ENCODE results near the gene MLLT3. TPM values are rescaled to one million over a fixed set of nuclear protein-coding genes. Genes with fewer than 3 reads are reported as not detected.
A peak's percentile ranks its signal among the peaks of the same experiment; 100 is the strongest.

The MLLT3 gene
- total RNA-seq, 1 experiment from 2014 or later, result 24.4 TPM

DNA sequence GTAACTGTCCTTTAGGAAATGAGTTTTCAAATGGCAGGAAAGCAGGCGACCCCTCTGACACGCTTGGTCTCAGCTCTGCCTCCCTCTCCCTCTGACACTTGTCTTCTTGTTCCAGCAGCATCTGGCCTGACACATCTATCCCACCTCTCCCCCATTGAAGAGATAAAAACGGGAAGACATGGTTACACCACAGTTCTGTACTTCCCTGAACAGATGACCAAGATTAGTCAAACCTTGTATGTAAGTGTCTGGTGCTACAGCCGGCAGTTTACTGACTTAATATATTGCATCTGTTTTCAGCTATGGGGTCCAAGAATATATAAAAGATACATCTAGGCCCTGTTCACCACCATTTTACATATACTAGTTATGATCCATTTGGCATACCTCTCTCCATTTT lies 29.6 kb upstream of the MLLT3 start:
- no peaks in the 10 kb centered on the region for H3K36me3 Mint-ChIP-seq (ENCODE audit: insufficient read depth, unreplicated experiment)
- CTCF ChIA-PET, result no interaction called here
- no peak overlapping the region for H3K27ac Mint-ChIP-seq (ENCODE audit: unreplicated experiment)

DNA sequence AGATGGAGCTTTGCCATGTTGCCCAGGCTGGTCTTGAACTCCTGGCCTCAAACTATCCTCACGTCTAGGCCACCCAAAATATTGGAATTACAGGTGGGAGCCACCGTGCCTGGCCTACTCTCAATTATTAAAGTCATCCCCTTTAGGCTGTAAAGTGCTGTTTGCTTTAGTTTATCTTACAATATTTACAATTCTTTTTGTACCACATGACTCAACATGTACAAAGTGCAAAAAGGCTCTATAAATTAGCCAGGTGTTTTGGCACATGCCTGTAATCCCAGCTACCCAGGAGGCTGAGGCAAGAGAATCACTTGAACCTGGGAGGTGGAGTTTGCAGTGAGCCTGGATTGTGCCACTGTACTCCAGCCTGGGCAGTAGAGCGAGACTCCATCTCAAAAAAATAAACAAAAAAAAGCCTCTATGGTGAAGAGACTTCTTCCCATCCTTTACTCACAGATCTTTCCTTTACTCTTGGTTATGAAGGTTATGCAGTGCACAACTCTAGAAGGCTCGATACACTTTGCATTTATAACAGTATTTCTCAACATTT lies 28.5 kb upstream of the MLLT3 start:
- BruUV-seq (replicated peaks), result no TSS peak
- DNase-seq, result peak; percentile 23 to 27
- H3K27me3 Mint-ChIP-seq (ENCODE audit: insufficient read depth, unreplicated experiment), result no peaks in the 10 kb centered on the region
- ChIA-PET POLR2A (no interaction called here), CTCF (no interaction called here)
- no peak overlapping the region for H3K27ac Mint-ChIP-seq (ENCODE audit: unreplicated experiment)
- H3K27me3 ChIP-seq (replicated peaks; ENCODE audit: control insufficient read depth, insufficient read depth, low read length), result no peaks in the 10 kb centered on the region
- H3K9me3 ChIP-seq, result no peaks in the 10 kb centered on the region
- H3K36me3 Mint-ChIP-seq (ENCODE audit: insufficient read depth, unreplicated experiment), result no peaks in the 10 kb centered on the region
- H3K9me3 Mint-ChIP-seq (ENCODE audit: unreplicated experiment), result no peaks in the 10 kb centered on the region
- H3K4me1 ChIP-seq, result peaks cover 7% of the 10 kb centered on the region
- intact Hi-C loops (cut with micrococcal nuclease; ENCODE audit: unreplicated experiment), result loop anchor here (2.0 kb wide), 1 partner anchor 34 kb away; the partner anchor contains the start of gene FOCAD
- TF ChIP-seq, protein P1, sequence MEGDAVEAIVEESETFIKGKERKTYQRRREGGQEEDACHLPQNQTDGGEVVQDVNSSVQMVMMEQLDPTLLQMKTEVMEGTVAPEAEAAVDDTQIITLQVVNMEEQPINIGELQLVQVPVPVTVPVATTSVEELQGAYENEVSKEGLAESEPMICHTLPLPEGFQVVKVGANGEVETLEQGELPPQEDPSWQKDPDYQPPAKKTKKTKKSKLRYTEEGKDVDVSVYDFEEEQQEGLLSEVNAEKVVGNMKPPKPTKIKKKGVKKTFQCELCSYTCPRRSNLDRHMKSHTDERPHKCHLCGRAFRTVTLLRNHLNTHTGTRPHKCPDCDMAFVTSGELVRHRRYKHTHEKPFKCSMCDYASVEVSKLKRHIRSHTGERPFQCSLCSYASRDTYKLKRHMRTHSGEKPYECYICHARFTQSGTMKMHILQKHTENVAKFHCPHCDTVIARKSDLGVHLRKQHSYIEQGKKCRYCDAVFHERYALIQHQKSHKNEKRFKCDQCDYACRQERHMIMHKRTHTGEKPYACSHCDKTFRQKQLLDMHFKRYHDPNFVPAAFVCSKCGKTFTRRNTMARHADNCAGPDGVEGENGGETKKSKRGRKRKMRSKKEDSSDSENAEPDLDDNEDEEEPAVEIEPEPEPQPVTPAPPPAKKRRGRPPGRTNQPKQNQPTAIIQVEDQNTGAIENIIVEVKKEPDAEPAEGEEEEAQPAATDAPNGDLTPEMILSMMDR (IDR thresholded peaks at IDR 0.05; ENCODE audit: insufficient read depth in 1 of 2, low read depth in 1 of 2, low read length in 1 of 2, severe bottlenecking in 1 of 2, unreplicated experiment in 1 of 2), result no peak
- no peaks in the 10 kb centered on the region for H3K36me3 ChIP-seq (ENCODE audit: control insufficient read depth, insufficient read depth, low read length)
- no peak overlapping the region for H3K4me3 Mint-ChIP-seq (ENCODE audit: unreplicated experiment)
- peaks cover 7% of the 10 kb centered on the region for H3K4me1 Mint-ChIP-seq (ENCODE audit: low read depth, unreplicated experiment)
- H3K4me3 ChIP-seq (ENCODE audit: low read depth, low read length), result no peak overlapping the region

More for the DNA sequence above, 29.6 kb upstream of the MLLT3 start:
- peaks cover 7% of the 10 kb centered on the region for H3K4me1 ChIP-seq
- H3K9me3 ChIP-seq, result no peaks in the 10 kb centered on the region
- H3K27me3 ChIP-seq (replicated peaks; ENCODE audit: control insufficient read depth, insufficient read depth, low read length), result no peaks in the 10 kb centered on the region
- no TSS peak for BruUV-seq (replicated peaks)
- Mint-ChIP-seq H3K27me3 (ENCODE audit: insufficient read depth, unreplicated experiment) (no peaks in the 10 kb centered on the region), H3K4me3 (ENCODE audit: unreplicated experiment) (no peak overlapping the region), H3K4me1 (ENCODE audit: low read depth, unreplicated experiment) (peaks cover 7% of the 10 kb centered on the region), H3K9me3 (ENCODE audit: unreplicated experiment) (no peaks in the 10 kb centered on the region)
- intact Hi-C loops (cut with micrococcal nuclease; ENCODE audit: unreplicated experiment), result loop anchor here (2.0 kb wide), 1 partner anchor 33 kb away; the partner anchor contains the start of gene FOCAD
- no peaks in the 10 kb centered on the region for H3K36me3 ChIP-seq (ENCODE audit: control insufficient read depth, insufficient read depth, low read length)
- POLR2A ChIA-PET, result no interaction called here
- no peak overlapping the region for H3K4me3 ChIP-seq (ENCODE audit: low read depth, low read length)
- TF ChIP-seq, protein P1 (IDR thresholded peaks at IDR 0.05; ENCODE audit: insufficient read depth in 1 of 2, low read depth in 1 of 2, low read length in 1 of 2, severe bottlenecking in 1 of 2, unreplicated experiment in 1 of 2), result no peak
- no peak for DNase-seq

DNA sequence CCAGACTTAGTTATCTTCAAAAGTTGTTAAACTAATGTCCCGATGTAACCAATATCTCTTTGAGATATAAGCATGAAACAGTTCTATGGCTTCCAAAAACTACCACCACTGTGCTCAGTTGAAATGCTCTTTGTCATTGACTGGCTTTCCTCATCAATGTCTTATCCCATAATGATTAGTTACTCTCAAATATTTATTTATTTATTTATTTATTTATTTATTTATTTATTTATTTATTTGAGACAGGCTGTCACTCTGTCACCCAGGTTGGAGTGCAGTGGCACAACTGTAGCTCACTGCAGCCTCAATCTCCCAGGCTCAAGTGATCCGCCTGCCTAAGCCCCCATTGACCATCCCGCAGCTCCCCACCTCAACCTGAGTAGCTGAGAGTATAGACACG lies 28.0 kb upstream of the MLLT3 start:
- Mint-ChIP-seq H3K36me3 (ENCODE audit: insufficient read depth, unreplicated experiment) (no peaks in the 10 kb centered on the region), H3K4me3 (ENCODE audit: unreplicated experiment) (no peak overlapping the region), H3K4me1 (ENCODE audit: low read depth, unreplicated experiment) (peaks cover 7% of the 10 kb centered on the region), H3K27me3 (ENCODE audit: insufficient read depth, unreplicated experiment) (no peaks in the 10 kb centered on the region), H3K27ac (ENCODE audit: unreplicated experiment) (no peak overlapping the region), H3K9me3 (ENCODE audit: unreplicated experiment) (no peaks in the 10 kb centered on the region)
- no TSS peak for BruUV-seq (replicated peaks)
- CTCF ChIA-PET, result no interaction called here
- H3K4me1 ChIP-seq, result peaks cover 7% of the 10 kb centered on the region
- intact Hi-C loops (cut with micrococcal nuclease; ENCODE audit: unreplicated experiment), result loop anchor here (2.0 kb wide), 1 partner anchor 34 kb away; the partner anchor contains the start of gene FOCAD
- H3K27me3 ChIP-seq (replicated peaks; ENCODE audit: control insufficient read depth, insufficient read depth, low read length), result no peaks in the 10 kb centered on the region
- no peak for DNase-seq
- H3K36me3 ChIP-seq (ENCODE audit: control insufficient read depth, insufficient read depth, low read length), result no peaks in the 10 kb centered on the region
- TF ChIP-seq, protein P1 (IDR thresholded peaks at IDR 0.05; ENCODE audit: insufficient read depth in 1 of 2, low read depth in 1 of 2, low read length in 1 of 2, severe bottlenecking in 1 of 2, unreplicated experiment in 1 of 2), result no peak
- no peaks in the 10 kb centered on the region for H3K9me3 ChIP-seq
- POLR2A ChIA-PET, result no interaction called here
- no peak overlapping the region for H3K4me3 ChIP-seq (ENCODE audit: low read depth, low read length)

All from Caco-2 (cell line).